Progenitor cell of endocrine pancreas (in vitro differentiated cells): Measurements from ENCODE around the gene GNAL. TPM values are rescaled to one million over a fixed set of nuclear protein-coding genes. Genes with fewer than 3 reads are reported as not detected.

Experiments
- DNase-seq: peaks from one replicate; pipeline ENCODE4 v3.0.0; 2021; ENCODE audit warnings: low spot score; ENCODE audit not compliant: unreplicated experiment
- H3K27ac Mint-ChIP-seq: 2 replicates; pipeline ENCODE4 v1.8.0; 2021; ENCODE audit warnings: mild to moderate bottlenecking, moderate library complexity, mixed read lengths
- H3K27me3 Mint-ChIP-seq: 2 replicates; pipeline ENCODE4 v1.8.0; 2021; ENCODE audit warnings: mixed read lengths
- H3K36me3 Mint-ChIP-seq: 2 replicates; pipeline ENCODE4 v1.8.0; 2022; ENCODE audit warnings: mixed read lengths; ENCODE audit not compliant: insufficient read depth
- H3K4me1 Mint-ChIP-seq: 2 replicates; pipeline ENCODE4 v1.8.0; 2021; ENCODE audit warnings: low read depth, mixed read lengths
- H3K4me3 Mint-ChIP-seq: 2 replicates; pipeline ENCODE4 v1.8.0; 2021; ENCODE audit warnings: low read depth, mild to moderate bottlenecking, moderate library complexity, mixed read lengths
- H3K9me3 Mint-ChIP-seq: 2 replicates; pipeline ENCODE4 v1.8.0; 2021; ENCODE audit warnings: low read depth, mixed read lengths
- total RNA-seq: library from RNA; stranded (reverse); gene quantifications from 2 replicates; pipeline ENCODE4 v1.2.1, GENCODE V29; 2021
- TF ChIP-seq, protein P1 (sequence below): fragments of 200-600 bp; sonication (generic); IDR thresholded peaks from one replicate; pipeline ENCODE4 v1.5.0; 2021; ENCODE audit warnings: antibody characterized with exemption, mild to moderate bottlenecking; ENCODE audit not compliant: unreplicated experiment

Gene GNAL
- total RNA-seq, 1 donor from 2014 or later: 10.0 TPM

DNA sequence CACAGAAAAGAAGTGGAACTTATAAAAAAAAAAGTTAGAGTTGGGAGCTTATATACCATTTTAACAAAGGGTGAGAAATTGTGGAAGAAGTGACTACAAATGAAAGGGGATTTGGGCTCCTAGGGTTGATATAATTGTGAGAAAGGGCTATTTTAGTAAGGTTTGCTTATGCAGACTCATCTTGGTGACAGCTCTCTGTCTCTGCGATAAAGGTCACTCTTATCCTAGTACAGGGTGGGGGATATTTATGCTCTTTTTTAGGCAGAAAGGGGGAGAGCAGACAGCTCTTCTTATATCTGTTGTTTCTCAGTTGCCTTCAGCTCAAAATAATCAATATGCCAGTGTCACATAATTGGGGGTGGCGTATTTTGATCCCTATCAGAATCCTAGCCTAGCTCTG, 130.9 kb downstream of the GNAL start:
- DNase-seq: no peak
- no peaks in the 10 kb centered on the region for H3K36me3 Mint-ChIP-seq
- peaks cover 4% of the 10 kb centered on the region for H3K4me1 Mint-ChIP-seq
- no peaks in the 10 kb centered on the region for H3K9me3 Mint-ChIP-seq
- no peaks in the 10 kb centered on the region for H3K27me3 Mint-ChIP-seq
- TF ChIP-seq, protein P1, sequence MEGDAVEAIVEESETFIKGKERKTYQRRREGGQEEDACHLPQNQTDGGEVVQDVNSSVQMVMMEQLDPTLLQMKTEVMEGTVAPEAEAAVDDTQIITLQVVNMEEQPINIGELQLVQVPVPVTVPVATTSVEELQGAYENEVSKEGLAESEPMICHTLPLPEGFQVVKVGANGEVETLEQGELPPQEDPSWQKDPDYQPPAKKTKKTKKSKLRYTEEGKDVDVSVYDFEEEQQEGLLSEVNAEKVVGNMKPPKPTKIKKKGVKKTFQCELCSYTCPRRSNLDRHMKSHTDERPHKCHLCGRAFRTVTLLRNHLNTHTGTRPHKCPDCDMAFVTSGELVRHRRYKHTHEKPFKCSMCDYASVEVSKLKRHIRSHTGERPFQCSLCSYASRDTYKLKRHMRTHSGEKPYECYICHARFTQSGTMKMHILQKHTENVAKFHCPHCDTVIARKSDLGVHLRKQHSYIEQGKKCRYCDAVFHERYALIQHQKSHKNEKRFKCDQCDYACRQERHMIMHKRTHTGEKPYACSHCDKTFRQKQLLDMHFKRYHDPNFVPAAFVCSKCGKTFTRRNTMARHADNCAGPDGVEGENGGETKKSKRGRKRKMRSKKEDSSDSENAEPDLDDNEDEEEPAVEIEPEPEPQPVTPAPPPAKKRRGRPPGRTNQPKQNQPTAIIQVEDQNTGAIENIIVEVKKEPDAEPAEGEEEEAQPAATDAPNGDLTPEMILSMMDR: no peak
- no peak overlapping the region for H3K4me3 Mint-ChIP-seq
- no peak overlapping the region for H3K27ac Mint-ChIP-seq

GRCh38 chr18:11820697-11821096, 131.6 kb downstream of the GNAL start:
- Mint-ChIP-seq H3K36me3 (no peaks in the 10 kb centered on the region), H3K27me3 (no peaks in the 10 kb centered on the region), H3K4me3 (no peak overlapping the region), H3K9me3 (no peaks in the 10 kb centered on the region), H3K4me1 (peaks cover 4% of the 10 kb centered on the region), H3K27ac (no peak overlapping the region)
- no peak for DNase-seq
- TF ChIP-seq, protein P1: no peak

- DNase-seq: no peak
- no peak overlapping the region for H3K4me3 Mint-ChIP-seq
- H3K36me3 Mint-ChIP-seq: no peaks in the 10 kb centered on the region
- H3K27ac Mint-ChIP-seq: peak overlapping the region; percentile 25
- no peaks in the 10 kb centered on the region for H3K27me3 Mint-ChIP-seq
- TF ChIP-seq, protein P1: no peak
- H3K9me3 Mint-ChIP-seq: no peaks in the 10 kb centered on the region
- H3K4me1 Mint-ChIP-seq: peaks cover 4% of the 10 kb centered on the region
These were observed 132.1 kb downstream of the GNAL start for GRCh38 chr18:11821208-11821607.

DNA sequence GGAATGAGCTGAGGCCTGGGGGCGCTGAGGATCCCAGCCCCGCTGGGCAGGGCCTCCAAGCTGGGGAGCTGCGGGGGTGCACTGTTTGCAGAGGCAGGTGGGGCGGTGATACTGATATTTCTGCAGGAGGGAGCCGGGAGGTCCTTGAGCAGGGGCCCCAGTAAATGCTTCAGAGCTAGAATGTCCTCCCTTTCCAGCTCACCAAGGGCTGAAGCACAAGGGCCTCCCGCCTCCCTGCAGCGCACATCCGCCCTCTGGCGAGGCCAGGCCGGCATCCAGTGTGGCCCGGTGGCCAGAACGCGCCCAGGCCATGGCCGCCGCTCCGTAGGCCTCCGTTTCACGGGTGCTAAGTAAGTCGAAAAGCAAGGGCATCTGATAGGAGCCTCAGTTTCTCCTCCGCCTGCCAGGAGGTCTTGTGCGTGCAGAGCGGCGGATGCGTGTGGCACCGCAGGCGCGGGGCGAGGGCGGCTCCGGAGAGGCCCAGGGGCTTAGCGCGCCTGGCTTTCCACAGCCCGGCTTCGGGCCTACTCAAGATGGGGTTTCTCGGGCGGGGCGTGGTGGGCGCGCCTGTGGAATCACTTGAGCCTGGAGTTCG, 132.7 kb downstream of the GNAL start:
- Mint-ChIP-seq H3K4me1 (peaks cover 4% of the 10 kb centered on the region), H3K9me3 (no peaks in the 10 kb centered on the region), H3K36me3 (no peaks in the 10 kb centered on the region), H3K4me3 (no peak overlapping the region), H3K27me3 (no peaks in the 10 kb centered on the region), H3K27ac (peak overlapping the region; percentile 25)
- DNase-seq: no peak
- TF ChIP-seq, protein P1: no peak

- H3K4me1 Mint-ChIP-seq: peaks cover 4% of the 10 kb centered on the region
- no peak overlapping the region for H3K27ac Mint-ChIP-seq
- no peak for DNase-seq
- TF ChIP-seq, protein P1: no peak
- H3K9me3 Mint-ChIP-seq: no peaks in the 10 kb centered on the region
- no peak overlapping the region for H3K4me3 Mint-ChIP-seq
- no peaks in the 10 kb centered on the region for H3K36me3 Mint-ChIP-seq
- no peaks in the 10 kb centered on the region for H3K27me3 Mint-ChIP-seq
These were observed 134.5 kb downstream of the GNAL start for GRCh38 chr18:11823545-11823944.
